Small intestine (tissue), 7 donors: ENCODE measurements around the gene TIMM23. TPM values are rescaled to one million over a fixed set of nuclear protein-coding genes. Genes with fewer than 3 reads are reported as not detected.
"Not testable (repeated sequence)": the region's sequence is repeated elsewhere in the genome, so short reads cannot be mapped to it uniquely, and the experiment has no call there.

Experiments used
- DNase-seq, 2 donors: peaks; one replicate each; pipeline versions ENCODE4 v3.0.0 to v3.0.0-alpha.2; 2013
- FAIRE-seq: peaks from 2 replicates; lab custom pipeline; 2012; peaks lifted over from hg19 to GRCh38; lab: Jason Lieb, UNC
- H3K27ac ChIP-seq, 3 donors: one replicate each; pipeline ENCODE4 v1.5.1; 2013; ENCODE audit warnings: low read length in 2 of 3, mild to moderate bottlenecking in 2 of 3, control low read depth in 1 of 3, inconsistent platforms in 1 of 3, low read depth in 1 of 3, moderate library complexity in 1 of 3
- H3K27me3 ChIP-seq, 3 donors: one replicate each; pipeline ENCODE4 v1.6.1; 2013; ENCODE audit warnings: low read length in 3 of 3, inconsistent platforms in 1 of 3; ENCODE audit not compliant: control insufficient read depth in 3 of 3, insufficient read depth in 3 of 3
- H3K36me3 ChIP-seq, 3 donors: one replicate each; pipeline ENCODE4 v1.6.1; 2013; ENCODE audit warnings: low read length in 3 of 3, inconsistent platforms in 1 of 3, low read depth in 1 of 3, mild to moderate bottlenecking in 1 of 3, moderate library complexity in 1 of 3; ENCODE audit not compliant: control insufficient read depth in 3 of 3, insufficient read depth in 2 of 3
- H3K4me1 ChIP-seq, 3 donors: one replicate each; pipeline ENCODE4 v1.6.1; 2013; ENCODE audit warnings: low read length in 2 of 3, inconsistent platforms in 1 of 3, low read depth in 1 of 3, mild to moderate bottlenecking in 1 of 3, moderate library complexity in 1 of 3; ENCODE audit not compliant: control insufficient read depth in 3 of 3, insufficient read depth in 2 of 3
- H3K4me3 ChIP-seq, 3 donors: one replicate each; pipeline ENCODE4 v1.5.1; 2013; ENCODE audit warnings: low read length in 3 of 3, control low read depth in 1 of 3, inconsistent platforms in 1 of 3, low read depth in 1 of 3, mild to moderate bottlenecking in 1 of 3, moderate library complexity in 1 of 3
- H3K9me3 ChIP-seq, 2 donors: one replicate each; pipeline ENCODE4 v1.6.1; 2013; ENCODE audit warnings: low read depth in 1 of 2, low read length in 1 of 2; ENCODE audit not compliant: control insufficient read depth in 2 of 2, insufficient read depth in 1 of 2
- WGBS, 3 donors: extraction: QIAGEN DNeasy Blood & Tissue Kit; methylation state at CpG; one replicate each; pipeline ENCODE4 v1.1.7; 2013; 5-methylcytosine and 5-hydroxymethylcytosine counted together
- polyA plus RNA-seq, 4 donors: library from polyadenylated mRNA; stranded (reverse) in 3 of 4; unstranded in 1 of 4; fragments of 200-250 nt in 3 of 4; fragments of 120-200 nt in 1 of 4; gene quantifications; one replicate each; pipeline versions ENCODE4 v1.2.1 to v1.2.3, GENCODE V29; 2013
- donor health status: healthy with polysubstance abuse.
- donor health status: control.
- donor health status: control.
- donor health status: Bipolar disorder and iron deficiency.
- donor health status: healthy.

The TIMM23 gene
- polyA plus RNA-seq, 4 donors, result 43.1 to 91.0 (median 75.6) TPM

GRCh38 chr10:45974041-45974440, 1.8 kb downstream of the TIMM23 start:
- DNase-seq, FAIRE-seq, H3K27me3 ChIP-seq, H3K36me3 ChIP-seq, H3K4me3 ChIP-seq, H3K4me1 ChIP-seq, H3K9me3 ChIP-seq, H3K27ac ChIP-seq: not testable (repeated sequence)
- WGBS, 3 donors, result 48 to 66% (median 56%) methylated on average over 3 of the region's 3 CpGs

DNA sequence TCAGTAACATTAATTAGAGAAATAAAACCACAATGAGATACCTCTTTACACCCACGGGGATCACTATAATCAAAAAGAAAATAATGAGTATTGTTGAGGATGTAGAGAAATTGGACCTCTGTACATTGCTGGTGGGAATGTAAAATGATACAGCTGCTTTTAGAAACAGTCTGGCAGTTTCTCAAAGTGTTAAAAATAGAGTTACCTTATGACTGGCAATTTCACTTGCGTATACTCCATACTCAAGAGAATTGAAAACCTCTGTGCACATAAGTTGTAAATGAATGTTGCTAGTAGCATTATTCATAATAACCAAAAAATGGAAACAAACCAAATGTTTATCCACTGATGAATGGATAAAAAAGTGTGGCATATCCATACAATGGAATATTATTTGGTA, 6.3 kb downstream of the TIMM23 start:
- not testable (repeated sequence) for DNase-seq, H3K27me3 ChIP-seq, H3K36me3 ChIP-seq, H3K27ac ChIP-seq, FAIRE-seq, H3K9me3 ChIP-seq, H3K4me3 ChIP-seq, H3K4me1 ChIP-seq
- WGBS, 3 donors, result 65 to 96% (median 85%) methylated on average over 1 of the region's 2 CpGs

GRCh38 chr10:45981367-45981766, 9.1 kb downstream of the TIMM23 start:
- H3K27me3 ChIP-seq, H3K36me3 ChIP-seq, H3K4me1 ChIP-seq, H3K27ac ChIP-seq, DNase-seq, H3K9me3 ChIP-seq, H3K4me3 ChIP-seq, FAIRE-seq: not testable (repeated sequence)
- WGBS, 3 donors, result 43 to 50% (median 44%) methylated on average over 1 of the region's 1 CpG

GRCh38 chr10:45983538-45984186, 11.4 kb downstream of the TIMM23 start:
- peak; percentile 55 to 73 for DNase-seq
- WGBS, 3 donors, result 40 to 63% (median 51%) methylated on average over 5 of the region's 6 CpGs
- not testable (repeated sequence) for H3K9me3 ChIP-seq, H3K36me3 ChIP-seq, H3K4me1 ChIP-seq, H3K27ac ChIP-seq, H3K27me3 ChIP-seq, H3K4me3 ChIP-seq, FAIRE-seq

- WGBS, 3 donors, result 37 to 64% (median 50%) methylated on average over 2 of the region's 2 CpGs
- H3K4me1 ChIP-seq, H3K9me3 ChIP-seq, H3K36me3 ChIP-seq, H3K27me3 ChIP-seq, DNase-seq, H3K4me3 ChIP-seq, FAIRE-seq: not testable (repeated sequence)
- peak overlapping the region in 1 of 3 donors; percentile 22 for H3K27ac ChIP-seq
Measured at GRCh38 chr10:45984473-45984872, 12.2 kb downstream of the TIMM23 start.

GRCh38 chr10:45985590-45985989, 13.3 kb downstream of the TIMM23 start:
- H3K4me3 ChIP-seq, H3K4me1 ChIP-seq, H3K9me3 ChIP-seq, FAIRE-seq, H3K27me3 ChIP-seq, H3K36me3 ChIP-seq: not testable (repeated sequence)
- WGBS, 3 donors, result 15 to 65% (median 36%) methylated on average over 3 of the region's 3 CpGs
- DNase-seq, result peak; percentile 15 to 87
- H3K27ac ChIP-seq, result peak overlapping the region in 1 of 3 donors; percentile 45

DNA sequence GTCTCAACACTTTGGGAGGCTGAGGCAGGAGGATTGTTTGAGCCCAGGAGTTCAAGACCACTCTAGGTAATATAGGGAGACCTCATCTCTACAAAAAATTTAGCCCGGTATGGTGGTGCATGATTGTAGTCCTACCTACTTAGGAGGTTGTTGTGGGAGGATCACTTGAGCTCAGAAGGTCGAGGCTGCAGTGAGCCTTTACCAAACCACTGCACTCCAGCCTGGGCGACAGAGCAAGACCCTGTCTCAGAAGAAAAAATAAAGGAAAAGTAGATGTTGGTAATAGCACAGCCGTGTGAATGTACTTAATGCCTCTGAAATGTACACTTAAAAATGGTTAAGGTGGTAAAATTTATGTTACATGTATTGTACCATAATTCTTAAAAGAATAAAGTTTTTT, 25.3 kb downstream of the TIMM23 start:
- Histone ChIP-seq H3K36me3 (peaks cover 0 to 31% (median 7%) of the 10 kb centered on the region in 3 donors), H3K4me1 (peaks cover 0 to 5% (median 0%) of the 10 kb centered on the region in 3 donors), H3K4me3 (no peak overlapping the region), H3K27ac (no peak overlapping the region), H3K9me3 (peaks cover 0 to 7% of the 10 kb centered on the region in 2 donors), H3K27me3 (no peaks in the 10 kb centered on the region)
- 94 to 97% (median 96%) methylated on average over 4 of the region's 4 CpGs for WGBS, 3 donors
- DNase-seq (no peak), FAIRE-seq (no peak)

DNA sequence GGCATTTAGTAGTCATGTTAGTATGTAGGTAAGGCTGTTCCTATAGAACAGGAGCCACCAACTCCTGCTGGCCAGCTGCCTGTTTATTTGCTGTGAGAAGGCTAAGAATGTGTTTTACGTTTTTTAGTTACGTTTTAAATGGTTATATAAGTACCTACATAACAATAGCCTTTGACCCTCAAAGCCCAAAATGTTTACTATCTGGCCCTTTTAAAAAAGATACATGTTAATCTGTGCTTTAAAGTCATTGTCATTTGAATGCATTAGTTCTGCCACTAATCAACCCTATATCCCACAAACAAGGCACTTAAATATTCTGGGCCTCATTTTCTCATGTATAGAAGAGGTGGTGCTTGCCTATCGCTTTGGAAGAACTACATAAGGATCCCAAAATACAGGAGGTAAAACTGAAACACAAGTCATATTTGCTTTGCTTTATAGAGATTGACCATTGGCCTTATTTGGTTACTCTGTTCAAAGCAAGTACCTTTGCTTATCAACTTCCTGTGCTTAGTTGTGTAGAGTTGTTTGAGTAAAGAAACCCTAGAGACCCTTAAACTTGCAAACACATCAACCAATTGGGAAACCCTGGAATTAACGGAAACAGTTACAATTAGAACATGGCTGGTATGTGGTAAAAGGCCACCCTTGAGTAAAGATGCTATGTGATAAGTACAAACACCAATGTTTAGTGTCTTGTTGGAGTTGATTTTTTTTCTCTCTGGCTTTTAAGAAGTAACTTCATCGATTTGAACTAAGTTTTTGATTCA, 25.9 kb downstream of the TIMM23 start:
- H3K36me3 ChIP-seq, result peaks cover 0 to 35% (median 7%) of the 10 kb centered on the region in 3 donors
- FAIRE-seq (no peak), DNase-seq (no peak)
- no peaks in the 10 kb centered on the region for H3K27me3 ChIP-seq
- no peak overlapping the region for H3K4me3 ChIP-seq
- 81 to 87% (median 82%) methylated on average over 5 of the region's 5 CpGs for WGBS, 3 donors
- H3K27ac ChIP-seq, result no peak overlapping the region
- peaks cover 0 to 5% (median 3%) of the 10 kb centered on the region in 3 donors for H3K4me1 ChIP-seq
- H3K9me3 ChIP-seq, result peaks cover 0 to 7% of the 10 kb centered on the region in 2 donors
